ENCODE data around the gene CYB5A.

- TF ChIP-seq KAT7 (CRISPR knock-in tag; IDR thresholded peaks at IDR 0.05; ENCODE audit: borderline replicate concordance) (no peak), PATZ1 (CRISPR knock-in tag; IDR thresholded peaks at IDR 0.05; ENCODE audit: borderline replicate concordance) (no peak), ETV6 (IDR thresholded peaks at IDR 0.05; ENCODE audit: borderline replicate concordance in 1 of 2, low read depth in 2 of 2, low read length in 1 of 2) (no peak), ETV6 (CRISPR knock-in tag; IDR thresholded peaks at IDR 0.05; ENCODE audit: borderline replicate concordance) (no peak), CTCF (IDR thresholded peaks at IDR 0.05 in 2 of 3, conservative IDR thresholded peaks at IDR 0.05 in 1 of 3; ENCODE audit: insufficient read depth in 2 of 3, low read depth in 1 of 3, low read length in 3 of 3) (no peak), GATAD2A (IDR thresholded peaks at IDR 0.05) (no peak), TAL1 (IDR thresholded peaks at IDR 0.05) (no peak), ATF3 (IDR thresholded peaks at IDR 0.05) (no peak), ATF3 (CRISPR knock-in tag; conservative IDR thresholded peaks at IDR 0.05) (no peak)
Measured at GRCh38 chr18:74326231-74326630, 34.5 kb upstream of the CYB5A start.
